HG03558 (cell line): ENCODE measurements around the gene C1QTNF12.

Source experiments
- ATAC-seq: cut with Tn5 transposase; IDR thresholded peaks from one replicate; pipeline ENCODE4 v1.9.1; 2021; ENCODE audit warnings: moderate number of reproducible peaks; ENCODE audit not compliant: unreplicated experiment; ENCODE audit errors: extremely low read depth

The C1QTNF12 gene

GRCh38 chr1:1246577-1247340, at the start of gene C1QTNF12:
Gene C1QTNF12 (minus strand): TSS chr1:1246722. CDS start chr1:1246690, 32 bp downstream.
- no peak for ATAC-seq

DNA sequence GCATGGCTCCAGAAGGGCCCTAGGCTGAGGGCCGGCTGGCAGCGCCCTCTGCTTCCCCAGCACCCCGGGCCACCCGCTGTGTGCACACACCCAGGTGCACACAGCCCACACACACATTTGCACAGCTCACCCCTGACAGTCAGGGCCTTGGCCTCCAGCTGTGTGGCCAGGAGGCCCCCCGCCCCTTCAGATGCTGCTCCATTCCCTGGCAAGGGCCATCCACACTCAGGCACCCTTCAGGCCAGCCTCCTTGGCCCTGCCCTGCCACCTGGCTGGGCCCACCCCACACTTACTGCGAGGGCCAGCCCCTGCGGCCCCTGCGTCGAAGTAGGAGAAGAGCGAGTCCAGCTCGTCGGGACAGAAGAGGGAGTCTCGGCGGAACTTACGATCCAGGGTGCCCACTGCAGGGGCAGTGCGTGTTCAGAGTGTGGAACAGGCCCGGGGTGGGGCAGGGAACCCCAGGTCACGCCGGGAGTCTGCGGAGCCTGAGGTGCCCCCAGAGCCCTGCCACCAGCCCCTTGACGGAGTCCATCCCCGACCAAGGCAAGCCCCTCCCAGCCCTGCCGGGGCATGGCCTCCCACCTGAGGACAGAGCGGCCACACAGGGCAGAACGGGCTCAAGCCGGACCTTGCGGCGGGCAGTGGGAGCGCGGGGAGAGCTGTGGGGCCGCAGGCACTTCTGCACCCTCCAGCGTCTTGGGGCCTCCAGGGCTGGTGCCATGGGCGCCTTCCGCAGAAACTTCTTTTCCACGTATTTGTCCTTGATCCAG, 48.8 kb upstream of the C1QTNF12 start:
- ATAC-seq: no peak

DNA sequence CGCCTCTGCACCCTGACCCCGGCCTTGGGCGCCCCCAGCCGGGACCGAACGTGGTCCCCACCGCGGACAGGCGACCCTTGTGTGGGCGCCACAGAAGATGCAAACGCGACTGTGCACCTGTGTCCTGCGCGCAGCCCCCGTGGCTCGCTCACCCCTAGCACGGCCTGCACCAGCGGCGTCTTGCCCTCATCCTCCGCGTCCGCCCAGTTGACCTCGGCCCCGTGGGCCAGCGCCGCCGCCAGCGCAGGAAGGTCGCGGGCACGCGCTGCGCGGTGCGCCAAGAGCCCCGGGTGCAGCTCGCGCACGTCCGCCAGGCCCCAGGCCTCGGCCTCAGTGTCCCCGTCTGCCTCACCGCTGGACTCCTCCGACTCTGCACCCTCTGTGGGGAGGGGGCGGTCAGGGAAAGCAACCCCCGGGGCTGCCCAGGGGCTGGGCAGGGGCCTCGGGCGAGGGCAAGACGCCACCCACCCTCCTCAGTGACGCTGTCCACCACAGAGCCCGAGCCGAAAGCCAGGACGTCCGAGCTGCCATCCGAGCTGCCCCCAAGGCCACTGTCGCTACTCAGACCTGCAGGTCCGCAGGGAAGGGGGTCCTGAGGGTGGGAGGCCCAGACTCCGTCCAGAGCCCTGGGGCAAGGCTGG, 47.8 kb upstream of the C1QTNF12 start:
- ATAC-seq: no peak

GRCh38 chr1:1293263-1294249, 47.0 kb upstream of the C1QTNF12 start:
- ATAC-seq: no peak

DNA sequence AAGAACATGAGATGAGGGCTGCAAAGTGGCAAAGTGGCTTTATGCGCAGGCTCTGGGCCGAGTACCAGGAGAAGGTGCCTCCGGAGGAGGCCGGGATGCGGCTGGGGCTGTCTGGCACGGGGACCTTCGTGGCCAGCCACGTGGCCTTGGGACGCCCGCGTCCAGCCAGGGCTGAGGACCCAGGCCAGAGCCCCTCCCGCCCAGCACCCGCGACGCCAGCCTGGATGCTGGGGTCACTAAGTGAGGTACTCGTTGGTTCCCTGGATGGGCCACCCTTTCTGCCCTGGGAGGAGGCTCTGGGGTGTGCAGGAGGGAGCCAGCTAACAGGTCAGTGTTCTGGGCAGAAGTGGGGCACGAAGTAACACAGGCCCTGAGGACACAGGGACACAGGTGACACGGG, 46.3 kb upstream of the C1QTNF12 start:
- ATAC-seq: no peak

DNA sequence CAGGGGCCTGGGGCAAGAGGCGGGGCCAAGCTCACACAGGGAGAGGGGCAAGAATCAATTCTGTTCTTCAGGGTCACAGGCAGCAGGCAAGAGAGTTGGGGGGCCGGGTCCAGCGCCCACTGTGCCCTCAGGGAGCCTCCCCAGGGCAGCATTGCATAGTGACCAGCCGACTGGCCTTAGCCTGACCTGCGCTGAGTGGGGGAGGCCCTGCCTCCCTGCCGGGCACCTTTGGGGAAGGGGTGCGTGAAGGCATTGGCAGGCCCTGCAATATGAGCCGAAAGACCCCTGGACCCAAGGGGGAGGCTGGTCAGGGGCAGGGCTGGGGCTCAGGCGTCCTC, 45.9 kb upstream of the C1QTNF12 start:
- ATAC-seq: no peak

DNA sequence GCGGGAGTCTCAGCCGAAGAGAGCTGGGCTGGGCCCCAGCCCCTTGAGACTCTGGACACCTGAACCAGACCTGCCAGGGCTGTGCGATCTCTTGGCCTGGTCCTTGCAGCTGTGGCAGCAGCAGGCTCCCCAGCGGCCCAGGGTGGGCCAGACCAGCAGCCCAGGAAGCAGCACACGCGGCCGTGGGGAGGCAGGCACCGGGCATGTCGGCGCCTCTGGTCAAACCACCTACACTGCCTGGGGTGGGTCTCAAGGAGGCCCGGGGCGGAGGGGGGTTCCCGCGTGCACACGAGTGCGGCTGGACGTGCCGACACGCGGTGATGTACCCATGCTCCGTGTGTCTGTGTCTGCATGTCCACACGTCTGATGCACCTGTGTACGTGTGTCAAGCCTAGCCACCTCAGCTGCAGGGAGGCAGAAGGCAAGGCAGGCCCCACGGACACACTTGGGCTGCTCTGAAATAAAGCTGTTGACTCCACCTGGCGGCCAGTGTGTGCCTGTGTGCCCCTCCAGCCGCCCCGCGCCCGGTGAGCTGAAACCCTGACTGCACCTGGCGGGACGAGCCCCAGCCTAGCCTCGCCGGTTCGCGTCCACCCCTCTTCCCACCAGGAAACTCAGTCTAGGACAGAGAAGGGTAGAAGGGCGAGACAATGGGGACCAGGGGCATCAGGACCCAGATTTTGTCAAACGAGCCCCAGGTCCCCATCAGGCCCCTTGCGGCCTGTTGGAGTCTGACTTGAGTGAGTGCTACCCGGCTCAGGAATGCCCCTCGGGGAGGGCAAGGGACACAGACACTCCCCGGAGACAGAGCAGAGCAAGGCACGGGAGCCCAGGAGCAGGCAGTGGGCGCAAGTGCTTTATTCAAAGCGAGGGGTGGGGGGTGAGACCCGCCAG, 45.3 kb upstream of the C1QTNF12 start:
- ATAC-seq: no peak

DNA sequence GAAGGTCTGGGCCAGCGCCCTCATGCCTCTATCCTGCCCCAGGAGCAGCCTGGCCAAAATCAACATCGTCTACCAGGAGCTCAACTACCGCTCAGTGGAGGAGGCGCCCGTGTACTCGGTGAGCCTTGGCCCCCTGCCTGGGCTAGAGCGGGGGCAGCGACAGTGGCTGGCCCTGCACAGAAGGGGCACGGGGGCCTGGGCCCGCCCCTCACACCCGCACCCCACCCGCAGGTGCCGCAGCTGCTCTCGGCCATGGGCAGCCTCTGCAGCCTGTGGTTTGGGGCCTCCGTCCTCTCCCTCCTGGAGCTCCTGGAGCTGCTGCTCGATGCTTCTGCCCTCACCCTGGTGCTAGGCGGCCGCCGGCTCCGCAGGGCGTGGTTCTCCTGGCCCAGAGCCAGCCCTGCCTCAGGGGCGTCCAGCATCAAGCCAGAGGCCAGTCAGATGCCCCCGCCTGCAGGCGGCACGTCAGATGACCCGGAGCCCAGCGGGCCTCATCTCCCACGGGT, 44.6 kb upstream of the C1QTNF12 start:
- no peak for ATAC-seq

GRCh38 chr1:1290238-1290731, 43.8 kb upstream of the C1QTNF12 start:
- no peak for ATAC-seq

DNA sequence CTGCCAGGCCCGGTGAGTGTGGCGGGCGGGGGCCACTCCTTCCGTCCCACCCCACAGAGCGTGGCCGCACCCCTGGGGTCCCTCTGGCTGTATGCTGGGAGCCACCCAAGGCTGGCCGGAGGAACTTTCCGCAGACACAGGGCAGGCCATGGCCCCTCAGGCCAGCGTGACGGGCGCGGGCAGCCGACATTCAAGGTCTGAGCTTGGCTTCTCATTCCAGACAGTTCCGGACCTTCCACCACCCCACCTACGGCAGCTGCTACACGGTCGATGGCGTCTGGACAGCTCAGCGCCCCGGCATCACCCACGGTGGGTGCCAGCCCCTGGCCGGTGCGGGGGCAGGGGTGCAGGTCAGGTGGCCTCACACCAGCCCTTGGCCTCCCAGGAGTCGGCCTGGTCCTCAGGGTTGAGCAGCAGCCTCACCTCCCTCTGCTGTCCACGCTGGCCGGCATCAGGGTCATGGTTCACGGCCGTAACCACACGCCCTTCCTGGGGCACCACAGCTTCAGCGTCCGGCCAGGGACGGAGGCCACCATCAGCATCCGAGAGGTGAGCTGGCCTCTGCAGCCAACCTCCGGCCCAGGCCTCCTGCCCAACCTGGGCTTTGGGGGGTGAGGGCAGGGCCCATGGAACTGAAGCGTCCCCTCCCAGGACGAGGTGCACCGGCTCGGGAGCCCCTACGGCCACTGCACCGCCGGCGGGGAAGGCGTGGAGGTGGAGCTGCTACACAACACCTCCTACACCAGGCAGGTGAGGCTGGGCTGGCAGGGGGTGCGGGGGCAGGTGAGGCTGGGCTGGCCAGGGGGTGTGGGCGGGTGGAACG, 41.0 kb upstream of the C1QTNF12 start:
- ATAC-seq: no peak

DNA sequence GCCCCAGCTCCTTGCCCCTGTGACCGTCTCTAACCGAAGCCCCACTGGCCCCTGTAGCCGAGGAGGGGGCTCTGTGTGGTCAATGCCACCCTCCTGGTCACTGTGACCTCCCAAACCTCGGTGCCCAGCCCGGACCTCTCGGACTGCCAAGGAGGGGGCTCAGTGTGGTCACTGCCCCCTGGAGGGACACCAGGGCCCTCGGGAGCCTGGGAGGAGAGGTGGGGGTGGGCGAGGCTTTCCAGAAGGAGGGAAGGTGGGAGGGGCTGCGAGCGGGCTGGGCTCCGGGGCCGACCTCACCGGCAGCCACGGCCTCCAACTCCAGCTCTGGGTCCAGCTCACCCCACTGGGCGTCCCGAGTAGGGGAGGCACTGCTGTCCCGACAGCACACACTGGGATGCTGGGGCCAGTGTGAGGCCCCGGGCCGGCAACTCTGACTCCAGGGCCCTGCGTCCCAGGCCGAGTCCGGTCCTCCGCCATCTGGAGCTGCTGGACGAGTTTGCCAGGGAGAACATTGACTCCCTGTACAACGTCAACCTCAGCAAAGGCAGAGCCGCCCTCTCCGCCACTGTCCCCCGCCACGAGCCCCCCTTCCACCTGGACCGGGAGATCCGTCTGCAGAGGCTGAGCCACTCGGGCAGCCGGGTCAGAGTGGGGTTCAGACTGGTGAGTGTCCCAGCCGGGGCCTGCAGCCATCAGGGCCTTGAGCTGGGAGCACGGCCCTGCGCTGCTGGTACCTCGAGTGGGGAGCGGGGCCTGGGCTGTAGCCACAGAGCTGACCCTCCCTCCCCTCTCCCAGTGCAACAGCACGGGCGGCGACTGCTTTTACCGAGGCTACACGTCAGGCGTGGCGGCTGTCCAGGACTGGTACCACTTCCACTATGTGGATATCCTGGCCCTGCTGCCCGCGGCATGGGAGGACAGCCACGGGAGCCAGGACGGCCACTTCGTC, 40.1 kb upstream of the C1QTNF12 start:
- ATAC-seq: no peak

DNA sequence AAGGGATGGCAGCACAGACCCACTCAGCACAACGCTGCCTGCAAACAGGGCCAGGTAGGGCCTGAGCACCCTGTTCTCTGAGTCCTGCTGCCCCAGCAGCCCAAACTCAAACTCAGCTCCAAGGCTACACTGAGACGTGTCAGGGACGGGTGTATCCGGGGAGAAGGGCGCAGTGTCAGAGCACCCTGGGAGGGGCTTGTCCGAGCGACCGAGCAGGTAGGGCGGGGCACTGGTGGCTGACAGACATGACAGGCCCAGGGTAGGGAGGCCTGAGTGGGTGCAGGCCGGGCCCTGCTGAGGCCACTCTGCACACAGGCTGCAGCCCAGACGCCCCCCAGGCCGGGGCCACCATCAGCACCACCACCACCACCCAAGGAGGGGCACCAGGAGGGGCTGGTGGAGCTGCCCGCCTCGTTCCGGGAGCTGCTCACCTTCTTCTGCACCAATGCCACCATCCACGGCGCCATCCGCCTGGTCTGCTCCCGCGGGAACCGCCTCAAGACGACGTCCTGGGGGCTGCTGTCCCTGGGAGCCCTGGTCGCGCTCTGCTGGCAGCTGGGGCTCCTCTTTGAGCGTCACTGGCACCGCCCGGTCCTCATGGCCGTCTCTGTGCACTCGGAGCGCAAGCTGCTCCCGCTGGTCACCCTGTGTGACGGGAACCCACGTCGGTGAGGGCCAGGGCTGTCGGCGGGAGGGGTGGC, 39.2 kb upstream of the C1QTNF12 start:
- ATAC-seq: no peak

GRCh38 chr1:1285102-1285571, 38.6 kb upstream of the C1QTNF12 start:
- no peak for ATAC-seq

DNA sequence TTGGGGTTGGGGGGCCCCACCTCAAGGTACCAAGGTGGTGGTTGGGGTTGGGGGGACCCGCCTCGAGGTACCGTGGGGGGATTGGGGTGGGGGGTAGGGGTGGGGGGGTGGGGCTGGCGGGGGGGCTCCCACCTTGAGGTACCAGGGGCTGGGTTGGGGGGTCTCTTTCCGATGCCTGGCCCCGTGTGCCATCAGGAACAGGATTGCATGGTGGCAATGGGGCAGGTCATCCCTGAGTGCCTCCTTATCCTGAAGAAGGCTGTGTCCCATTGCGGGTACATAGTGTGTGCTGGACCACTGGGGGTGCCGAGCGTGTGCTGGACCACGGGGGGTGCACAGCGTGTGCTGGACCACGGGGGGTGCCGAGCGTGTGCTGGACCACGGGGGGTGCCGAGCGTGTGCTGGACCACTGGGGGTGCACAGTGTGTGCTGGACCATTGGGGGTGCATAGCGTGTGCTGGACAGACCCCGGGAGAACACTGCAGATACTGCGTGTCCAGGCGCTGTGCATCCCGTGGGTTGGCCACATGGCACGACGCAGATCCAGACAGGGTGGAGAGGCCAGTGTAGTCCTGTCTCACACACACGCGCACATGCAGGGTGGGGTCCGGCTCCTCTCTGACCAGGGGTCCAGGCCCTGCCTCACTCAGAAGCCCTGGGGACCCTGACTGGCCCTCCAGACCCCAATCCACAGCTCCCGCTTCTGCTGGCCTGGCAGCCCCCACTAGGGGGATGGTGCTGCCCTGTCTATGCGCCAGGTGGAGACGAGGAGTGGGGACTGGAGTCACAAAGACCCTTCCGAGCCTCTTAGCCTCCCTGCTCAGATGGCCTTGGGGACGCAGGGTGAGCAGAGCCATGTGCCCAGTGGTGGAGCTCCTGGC, 37.9 kb upstream of the C1QTNF12 start:
- no peak for ATAC-seq

GRCh38 chr1:1283821-1284220, 37.3 kb upstream of the C1QTNF12 start:
- no peak for ATAC-seq
